Measurements from ENCODE around the gene NRG2.

The NRG2 gene

DNA sequence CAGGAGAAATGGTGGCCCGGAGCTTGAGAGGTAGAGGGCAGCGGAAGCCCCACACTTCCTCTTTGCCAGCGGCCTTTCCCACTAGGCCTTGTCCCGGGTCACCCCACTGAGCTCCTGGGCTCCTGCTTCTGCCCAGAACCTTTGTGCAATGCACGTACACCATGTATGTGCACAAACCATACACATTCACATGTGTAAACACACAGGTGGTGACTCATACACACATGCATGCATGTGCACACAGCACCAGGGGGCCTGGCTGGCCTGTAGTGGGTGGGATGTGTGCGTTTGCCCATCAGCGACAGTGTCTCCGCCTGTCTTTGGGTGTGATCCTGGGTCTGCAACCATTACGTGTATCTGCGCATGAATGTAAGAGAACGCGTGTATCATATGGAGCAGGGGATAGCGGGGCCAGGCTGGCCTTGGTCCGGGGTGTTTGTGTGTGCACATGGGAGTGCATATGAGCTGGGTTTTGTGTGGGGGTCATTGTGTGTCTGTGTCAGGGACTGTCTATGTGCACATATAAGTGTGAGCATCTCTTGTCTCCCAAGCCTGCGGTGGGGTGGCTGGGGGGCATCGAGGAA is 203.8 kb downstream of the NRG2 start:
- no peak overlapping the region for H3K27ac ChIP-seq (replicated peaks)
- no peak overlapping the region for H3K4me3 ChIP-seq (replicated peaks; ENCODE audit: insufficient read depth, low read length)
- TF ChIP-seq, protein P1, sequence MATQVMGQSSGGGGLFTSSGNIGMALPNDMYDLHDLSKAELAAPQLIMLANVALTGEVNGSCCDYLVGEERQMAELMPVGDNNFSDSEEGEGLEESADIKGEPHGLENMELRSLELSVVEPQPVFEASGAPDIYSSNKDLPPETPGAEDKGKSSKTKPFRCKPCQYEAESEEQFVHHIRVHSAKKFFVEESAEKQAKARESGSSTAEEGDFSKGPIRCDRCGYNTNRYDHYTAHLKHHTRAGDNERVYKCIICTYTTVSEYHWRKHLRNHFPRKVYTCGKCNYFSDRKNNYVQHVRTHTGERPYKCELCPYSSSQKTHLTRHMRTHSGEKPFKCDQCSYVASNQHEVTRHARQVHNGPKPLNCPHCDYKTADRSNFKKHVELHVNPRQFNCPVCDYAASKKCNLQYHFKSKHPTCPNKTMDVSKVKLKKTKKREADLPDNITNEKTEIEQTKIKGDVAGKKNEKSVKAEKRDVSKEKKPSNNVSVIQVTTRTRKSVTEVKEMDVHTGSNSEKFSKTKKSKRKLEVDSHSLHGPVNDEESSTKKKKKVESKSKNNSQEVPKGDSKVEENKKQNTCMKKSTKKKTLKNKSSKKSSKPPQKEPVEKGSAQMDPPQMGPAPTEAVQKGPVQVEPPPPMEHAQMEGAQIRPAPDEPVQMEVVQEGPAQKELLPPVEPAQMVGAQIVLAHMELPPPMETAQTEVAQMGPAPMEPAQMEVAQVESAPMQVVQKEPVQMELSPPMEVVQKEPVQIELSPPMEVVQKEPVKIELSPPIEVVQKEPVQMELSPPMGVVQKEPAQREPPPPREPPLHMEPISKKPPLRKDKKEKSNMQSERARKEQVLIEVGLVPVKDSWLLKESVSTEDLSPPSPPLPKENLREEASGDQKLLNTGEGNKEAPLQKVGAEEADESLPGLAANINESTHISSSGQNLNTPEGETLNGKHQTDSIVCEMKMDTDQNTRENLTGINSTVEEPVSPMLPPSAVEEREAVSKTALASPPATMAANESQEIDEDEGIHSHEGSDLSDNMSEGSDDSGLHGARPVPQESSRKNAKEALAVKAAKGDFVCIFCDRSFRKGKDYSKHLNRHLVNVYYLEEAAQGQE (IDR thresholded peaks at IDR 0.05; ENCODE audit: insufficient replicate concordance, low read depth) = no peak
- TF ChIP-seq SPI1 (IDR thresholded peaks at IDR 0.05; ENCODE audit: borderline replicate concordance, low read depth) = no peak
- TF ChIP-seq, protein P2, sequence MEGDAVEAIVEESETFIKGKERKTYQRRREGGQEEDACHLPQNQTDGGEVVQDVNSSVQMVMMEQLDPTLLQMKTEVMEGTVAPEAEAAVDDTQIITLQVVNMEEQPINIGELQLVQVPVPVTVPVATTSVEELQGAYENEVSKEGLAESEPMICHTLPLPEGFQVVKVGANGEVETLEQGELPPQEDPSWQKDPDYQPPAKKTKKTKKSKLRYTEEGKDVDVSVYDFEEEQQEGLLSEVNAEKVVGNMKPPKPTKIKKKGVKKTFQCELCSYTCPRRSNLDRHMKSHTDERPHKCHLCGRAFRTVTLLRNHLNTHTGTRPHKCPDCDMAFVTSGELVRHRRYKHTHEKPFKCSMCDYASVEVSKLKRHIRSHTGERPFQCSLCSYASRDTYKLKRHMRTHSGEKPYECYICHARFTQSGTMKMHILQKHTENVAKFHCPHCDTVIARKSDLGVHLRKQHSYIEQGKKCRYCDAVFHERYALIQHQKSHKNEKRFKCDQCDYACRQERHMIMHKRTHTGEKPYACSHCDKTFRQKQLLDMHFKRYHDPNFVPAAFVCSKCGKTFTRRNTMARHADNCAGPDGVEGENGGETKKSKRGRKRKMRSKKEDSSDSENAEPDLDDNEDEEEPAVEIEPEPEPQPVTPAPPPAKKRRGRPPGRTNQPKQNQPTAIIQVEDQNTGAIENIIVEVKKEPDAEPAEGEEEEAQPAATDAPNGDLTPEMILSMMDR (IDR thresholded peaks at IDR 0.05; ENCODE audit: insufficient read depth, low read length) = no peak
- no peak for TF ChIP-seq GABPA (IDR thresholded peaks at IDR 0.05; ENCODE audit: low read depth)
- no peak for TF ChIP-seq POLR2AphosphoS5 (IDR thresholded peaks at IDR 0.05; ENCODE audit: low read depth)
- no peak for DNase-seq (ENCODE audit: low read depth in 1 of 2, low spot score in 1 of 2)
- no peaks in the 10 kb centered on the region for H3K27me3 ChIP-seq (ENCODE audit: insufficient read depth, poor library complexity, severe bottlenecking)

DNA sequence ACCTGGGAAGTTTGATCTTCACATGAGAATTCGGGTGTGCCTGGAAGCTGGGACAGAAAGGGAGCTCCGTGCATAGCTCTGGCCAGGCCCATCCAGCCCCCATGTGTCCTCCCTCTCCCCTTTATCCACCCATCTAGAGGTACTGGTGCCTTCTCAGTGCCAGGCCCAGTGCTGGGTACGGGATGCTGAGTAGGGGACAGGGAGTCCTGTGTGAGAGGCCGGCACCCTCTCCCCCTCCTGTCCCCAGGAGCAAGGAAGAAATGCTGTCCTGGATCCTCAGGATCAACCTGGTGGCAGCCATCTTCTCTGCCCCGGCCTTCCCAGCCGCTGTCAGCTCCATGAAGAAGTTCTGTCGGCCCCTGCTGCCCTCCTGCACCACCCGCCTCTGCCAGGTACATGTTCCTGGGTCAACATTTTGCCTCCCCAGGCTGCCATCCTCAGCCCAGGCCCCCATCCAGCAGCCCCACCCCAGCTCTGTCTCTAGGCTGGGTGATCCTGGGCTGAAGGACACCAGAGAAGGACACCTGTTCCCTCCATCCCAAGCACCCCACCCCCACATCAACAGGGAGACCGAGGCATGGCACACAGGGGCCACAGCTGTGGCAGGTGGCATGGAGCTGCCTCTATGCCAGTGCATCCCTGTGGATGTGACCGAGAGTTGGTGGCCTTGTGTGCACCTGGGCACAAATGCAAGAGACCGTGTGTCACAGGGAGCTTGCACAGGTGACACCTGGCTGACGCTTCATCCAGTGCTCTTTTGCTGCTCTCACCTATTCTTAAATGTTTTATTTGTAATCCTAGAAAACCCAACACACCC is 204.5 kb downstream of the NRG2 start:
- Histone ChIP-seq H3K27ac (replicated peaks) (no peak overlapping the region), H3K4me3 (replicated peaks; ENCODE audit: insufficient read depth, low read length) (no peak overlapping the region), H3K27me3 (ENCODE audit: insufficient read depth, poor library complexity, severe bottlenecking) (no peaks in the 10 kb centered on the region)
- no peak for DNase-seq (ENCODE audit: low read depth in 1 of 2, low spot score in 1 of 2)
- TF ChIP-seq, protein P2 (IDR thresholded peaks at IDR 0.05; ENCODE audit: insufficient read depth, low read length) = no peak
- TF ChIP-seq, protein P1 (IDR thresholded peaks at IDR 0.05; ENCODE audit: insufficient replicate concordance, low read depth) = no peak

DNA sequence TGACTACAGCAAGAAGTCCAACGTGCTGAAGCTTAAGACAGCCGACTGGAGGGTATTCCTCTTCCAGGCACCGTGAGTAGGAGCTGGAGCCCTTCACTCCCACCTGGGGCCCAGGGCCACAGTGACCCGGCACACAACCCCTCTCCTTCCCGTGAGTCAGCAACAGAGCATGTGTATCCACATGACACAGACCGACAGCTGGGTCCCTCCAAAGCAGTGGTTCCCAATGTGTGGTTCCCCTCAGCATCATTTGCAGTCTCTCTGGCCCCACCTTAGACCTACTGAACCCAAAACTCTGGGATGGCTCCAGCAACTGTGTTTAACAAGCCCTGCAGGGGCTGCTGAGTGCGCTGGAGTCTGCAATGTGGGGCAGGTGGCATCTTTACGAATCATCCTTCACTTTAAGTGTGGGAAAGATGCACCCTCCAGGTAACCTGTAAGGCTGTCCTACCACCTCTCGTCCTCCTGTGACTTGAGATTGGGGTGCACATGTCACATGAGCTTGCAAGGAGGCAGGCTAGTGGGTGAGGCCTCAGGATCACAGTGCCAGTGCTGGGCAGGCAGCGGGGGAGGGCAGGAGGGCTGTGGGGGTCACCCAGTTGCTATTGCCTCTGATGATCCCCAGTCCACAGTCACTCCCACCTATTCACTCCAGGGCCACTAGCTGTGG is 205.3 kb downstream of the NRG2 start:
- DNase-seq (ENCODE audit: low read depth in 1 of 2, low spot score in 1 of 2) = no peak
- no peaks in the 10 kb centered on the region for H3K27me3 ChIP-seq (ENCODE audit: insufficient read depth, poor library complexity, severe bottlenecking)
- H3K4me3 ChIP-seq (replicated peaks; ENCODE audit: insufficient read depth, low read length) = no peak overlapping the region
- no peak overlapping the region for H3K27ac ChIP-seq (replicated peaks)
- TF ChIP-seq GABPA (IDR thresholded peaks at IDR 0.05; ENCODE audit: low read depth) = no peak
- no peak for TF ChIP-seq POLR2AphosphoS5 (IDR thresholded peaks at IDR 0.05; ENCODE audit: low read depth)
- TF ChIP-seq SPI1 (IDR thresholded peaks at IDR 0.05; ENCODE audit: borderline replicate concordance, low read depth) = no peak
- TF ChIP-seq, protein P1 (IDR thresholded peaks at IDR 0.05; ENCODE audit: insufficient replicate concordance, low read depth) = no peak
- TF ChIP-seq, protein P2 (IDR thresholded peaks at IDR 0.05; ENCODE audit: insufficient read depth, low read length) = no peak

Measured in HL-60 (cell line).